HG03469 (cell line): ENCODE measurements around the gene BDH2.

ENCODE experiments used
- ATAC-seq: cut with Tn5 transposase; IDR thresholded peaks from one replicate; pipeline ENCODE4 v1.9.1; 2021; ENCODE audit warnings: mild to moderate bottlenecking, moderate library complexity, moderate number of reproducible peaks; ENCODE audit not compliant: unreplicated experiment

BDH2 gene

GRCh38 chr4:103099691-103100392 is at the start of gene BDH2:
Gene BDH2, minus strand, starts transcription at chr4:103099834. Its CDS starts 3,580 bp downstream, at chr4:103096254.
- ATAC-seq, result peak; percentile 97

GRCh38 chr4:103144926-103145325 is 45.3 kb upstream of the BDH2 start:
- ATAC-seq, result no peak

GRCh38 chr4:103137446-103137827 is 37.8 kb upstream of the BDH2 start:
- no peak for ATAC-seq

- ATAC-seq, result no peak
These were observed 37.2 kb upstream of the BDH2 start for GRCh38 chr4:103136671-103137445.

- no peak for ATAC-seq
These were observed 29.5 kb upstream of the BDH2 start for GRCh38 chr4:103129174-103129573.

GRCh38 chr4:103126126-103126525 is 26.5 kb upstream of the BDH2 start:
- ATAC-seq, result no peak

- no peak for ATAC-seq
These were observed 23.5 kb upstream of the BDH2 start for GRCh38 chr4:103123114-103123513.

- no peak for ATAC-seq
These were observed 18.5 kb upstream of the BDH2 start for GRCh38 chr4:103118166-103118565.

- ATAC-seq, result no peak
These were observed 12.0 kb upstream of the BDH2 start for GRCh38 chr4:103111598-103111997.

- no peak for ATAC-seq
These were observed 8.9 kb upstream of the BDH2 start for GRCh38 chr4:103108542-103108941.

- no peak for ATAC-seq
These were observed 6.1 kb upstream of the BDH2 start for GRCh38 chr4:103105558-103106356.

GRCh38 chr4:103104886-103105285 is 5.3 kb upstream of the BDH2 start:
- no peak for ATAC-seq

- no peak for ATAC-seq
These were observed 1.1 kb upstream of the BDH2 start for GRCh38 chr4:103100691-103101090.

GRCh38 chr4:103098756-103099440 is 736 bp downstream of the BDH2 start:
- no peak for ATAC-seq

GRCh38 chr4:103098341-103098740 is 1.3 kb downstream of the BDH2 start:
- no peak for ATAC-seq

- no peak for ATAC-seq
These were observed 2.5 kb downstream of the BDH2 start for GRCh38 chr4:103097112-103097511.

GRCh38 chr4:103095080-103095479 is 4.6 kb downstream of the BDH2 start:
- ATAC-seq, result no peak

GRCh38 chr4:103092245-103092644 is 7.4 kb downstream of the BDH2 start:
- no peak for ATAC-seq

GRCh38 chr4:103091601-103092223 is 7.9 kb downstream of the BDH2 start:
- ATAC-seq, result peak; percentile 66

GRCh38 chr4:103089481-103089880 is 10.2 kb downstream of the BDH2 start:
- ATAC-seq, result no peak
